Fibroblast of the aortic adventitia (primary cell): ENCODE results near the gene CD19. TPM values are rescaled to one million over a fixed set of nuclear protein-coding genes. Genes with fewer than 3 reads are reported as not detected.

Experiments used
- DNase-seq: peaks from one replicate; pipeline ENCODE4 v3.0.0-alpha.2; 2010; ENCODE audit warnings: low read depth
- H3K4me3 ChIP-seq: 2 replicates; pipeline ENCODE4 v1.5.1; 2011; ENCODE audit warnings: low read depth, mild to moderate bottlenecking, control low read depth, low read length, moderate library complexity
- CTCF ChIP-seq: IDR thresholded peaks from 2 replicates; pipeline ENCODE4 v1.5.1; 2011; ENCODE audit warnings: mild to moderate bottlenecking, low read length, control low read depth, inconsistent platforms; ENCODE audit not compliant: insufficient read depth
- total RNA-seq: library from RNA; depleted of rRNA; stranded (reverse); fragments of >200 nt; gene quantifications from 2 replicates; pipeline ENCODE4 v1.2.3, GENCODE V29; 2012; ENCODE audit warnings: low replicate concordance

CD19 gene
- total RNA-seq, 1 donor: not detected

DNA sequence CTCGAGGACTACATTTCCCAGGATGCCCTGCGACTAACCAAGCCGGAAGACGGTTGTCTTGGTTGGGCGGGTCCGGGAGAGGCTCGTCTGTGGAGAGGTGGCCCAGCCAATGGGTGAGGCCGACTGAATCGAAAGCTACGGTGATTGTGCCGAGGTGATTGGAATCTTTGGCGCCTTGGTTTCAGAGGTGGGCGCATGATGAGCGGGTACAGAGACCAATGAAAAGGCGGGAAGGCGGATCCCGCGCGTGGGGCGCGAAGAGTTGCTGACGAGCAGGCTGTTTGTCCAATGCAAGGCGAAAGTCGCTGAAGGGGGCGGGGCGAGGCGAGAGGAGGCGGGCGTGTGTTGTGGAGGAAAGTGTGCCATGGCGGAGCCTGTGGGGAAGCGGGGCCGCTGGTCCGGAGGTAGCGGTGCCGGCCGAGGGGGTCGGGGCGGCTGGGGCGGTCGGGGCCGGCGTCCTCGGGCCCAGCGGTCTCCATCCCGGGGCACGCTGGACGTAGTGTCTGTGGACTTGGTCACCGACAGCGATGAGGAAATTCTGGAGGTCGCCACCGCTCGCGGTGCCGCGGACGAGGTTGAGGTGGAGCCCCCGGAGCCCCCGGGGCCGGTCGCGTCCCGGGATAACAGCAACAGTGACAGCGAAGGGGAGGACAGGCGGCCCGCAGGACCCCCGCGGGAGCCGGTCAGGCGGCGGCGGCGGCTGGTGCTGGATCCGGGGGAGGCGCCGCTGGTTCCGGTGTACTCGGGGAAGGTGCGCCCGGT, 19.1 kb downstream of the CD19 start, which contains the start of gene NFATC2IP:
Gene NFATC2IP (plus strand): TSS at position 290 of the 762 bp plus-strand sequence. CDS start 75 bp downstream, at position 365.
- no peak for TF ChIP-seq CTCF

DNA sequence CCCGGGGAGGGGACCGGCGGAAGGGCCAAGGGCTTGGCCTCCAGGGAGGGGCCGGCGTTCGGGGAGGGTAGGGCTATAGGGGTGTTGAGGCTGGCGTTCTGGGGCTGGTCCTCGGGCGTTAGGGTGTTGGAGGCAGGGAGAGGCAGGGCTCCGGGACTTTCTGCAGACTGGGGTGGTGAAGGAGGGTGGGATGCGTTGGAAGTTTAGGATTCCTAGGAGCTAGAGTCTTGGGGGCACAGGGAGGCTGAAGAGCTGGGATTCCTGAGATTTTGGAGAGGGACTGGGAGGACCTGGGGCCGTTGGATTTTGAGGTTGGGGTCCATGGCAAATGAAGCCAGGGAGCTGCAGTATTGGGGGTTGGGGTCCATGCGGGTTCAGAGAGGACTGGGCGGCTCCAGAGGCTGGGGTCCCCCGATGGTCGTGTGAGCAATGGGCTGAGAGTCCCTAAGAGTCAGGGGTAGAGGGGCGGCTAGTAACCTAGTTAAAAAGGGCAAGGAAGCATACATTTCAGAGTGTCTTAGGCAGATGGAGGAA, 19.7 kb downstream of the CD19 start:
- no peak for TF ChIP-seq CTCF
- peak overlapping the region; percentile 80 for H3K4me3 ChIP-seq
- DNase-seq: no peak

More for the DNA sequence above, 19.1 kb downstream of the CD19 start, which contains the start of gene NFATC2IP:
- H3K4me3 ChIP-seq: peak within 1 kb of the TSS; percentile 80
- DNase-seq: peak; percentile 100

DNA sequence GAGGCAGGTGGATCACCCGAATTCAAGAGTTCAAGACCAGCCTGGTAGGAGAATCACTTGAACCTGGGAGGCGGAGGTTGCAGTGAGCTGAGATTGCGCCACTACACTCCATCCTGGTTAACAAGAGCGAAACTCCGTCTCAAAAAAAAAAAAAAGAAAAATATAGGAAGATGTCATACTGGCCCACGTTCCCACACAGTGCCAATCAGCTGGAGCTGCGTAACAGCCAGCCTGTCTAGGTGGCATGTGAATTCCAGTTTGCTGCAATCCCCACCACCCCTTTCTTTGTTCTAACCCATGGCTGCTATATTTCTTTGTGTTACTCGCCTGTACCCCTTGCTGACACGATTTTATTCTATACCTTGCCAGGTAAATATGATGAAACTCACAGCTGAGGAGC, 26.4 kb downstream of the CD19 start:
- TF ChIP-seq CTCF: no peak
- H3K4me3 ChIP-seq: no peak overlapping the region
- DNase-seq: no peak

- no peak for TF ChIP-seq CTCF
Measured at GRCh38 chr16:28958836-28959235, 27.1 kb downstream of the CD19 start.

GRCh38 chr16:28964072-28964471, 32.3 kb downstream of the CD19 start:
- TF ChIP-seq CTCF: no peak
- no peak for DNase-seq
- H3K4me3 ChIP-seq: no peak overlapping the region

More at GRCh38 chr16:28958836-28959235, 27.1 kb downstream of the CD19 start:
- no peak overlapping the region for H3K4me3 ChIP-seq
- DNase-seq: no peak

GRCh38 chr16:28964496-28964895, 32.7 kb downstream of the CD19 start:
- no peak for TF ChIP-seq CTCF
- H3K4me3 ChIP-seq: no peak overlapping the region
- DNase-seq: no peak
